Raji (cell line): Measurements from ENCODE around the gene PHLPP1.

Experiments
- POLR2A ChIP-seq: IDR thresholded peaks from 2 replicates; pipeline ENCODE4 v1.6.1; 2011; ENCODE audit warnings: low read depth, low read length, control low read depth; ENCODE audit not compliant: insufficient read depth

The PHLPP1 gene

DNA sequence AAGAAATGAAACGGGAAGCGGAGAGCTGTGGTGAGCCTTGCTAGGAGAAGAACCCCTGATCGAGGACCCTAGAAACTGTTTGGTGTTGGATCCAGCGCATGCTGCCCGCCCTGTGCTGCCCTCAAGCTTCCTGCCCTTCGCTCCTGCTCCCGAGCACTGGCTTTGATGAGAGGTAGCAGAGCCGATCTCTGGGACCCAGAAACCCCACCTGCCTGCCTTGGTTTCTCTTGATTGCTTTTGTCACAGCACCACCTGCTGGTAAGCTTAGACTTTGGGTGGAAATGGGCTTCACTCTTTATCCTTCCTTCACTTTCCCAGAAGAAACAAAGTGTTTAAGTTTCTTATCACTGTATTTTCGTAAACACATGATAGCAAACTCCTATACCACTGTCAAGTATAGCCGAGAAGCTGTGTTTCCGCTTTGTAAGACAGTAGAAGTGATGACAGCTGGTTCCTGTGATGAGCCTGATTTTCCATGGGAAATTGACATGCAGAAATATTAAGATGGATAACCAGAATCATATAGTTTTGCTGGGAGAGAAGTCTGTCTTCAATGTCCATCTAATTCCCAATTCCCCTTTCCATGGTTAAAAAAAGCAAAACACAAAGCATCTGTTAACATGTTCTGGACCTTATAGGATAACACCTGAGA, 267.4 kb downstream of the PHLPP1 start:
- no peak for TF ChIP-seq POLR2A

- no peak for TF ChIP-seq POLR2A
These were observed 269.4 kb downstream of the PHLPP1 start for GRCh38 chr18:62984656-62985315.

DNA sequence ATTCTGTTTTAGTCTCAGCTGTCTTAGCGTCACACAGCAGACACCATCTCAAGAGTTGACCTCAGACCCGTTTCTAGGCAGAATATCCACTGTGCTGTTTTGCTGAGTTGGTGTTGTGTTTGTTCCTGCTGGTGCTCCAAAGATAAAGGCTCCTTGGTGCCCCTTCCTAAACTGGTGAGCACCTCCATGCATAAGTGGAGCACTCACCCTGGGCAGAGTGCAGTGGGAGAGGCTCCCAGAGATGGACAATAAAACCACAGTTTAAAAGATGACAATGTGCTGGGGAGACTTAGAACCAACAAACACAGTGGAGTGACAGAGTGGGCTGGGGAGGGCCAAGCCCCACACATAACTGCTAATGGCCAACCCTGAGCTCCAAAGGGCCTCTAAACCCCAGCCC, 271.1 kb downstream of the PHLPP1 start:
- no peak for TF ChIP-seq POLR2A

DNA sequence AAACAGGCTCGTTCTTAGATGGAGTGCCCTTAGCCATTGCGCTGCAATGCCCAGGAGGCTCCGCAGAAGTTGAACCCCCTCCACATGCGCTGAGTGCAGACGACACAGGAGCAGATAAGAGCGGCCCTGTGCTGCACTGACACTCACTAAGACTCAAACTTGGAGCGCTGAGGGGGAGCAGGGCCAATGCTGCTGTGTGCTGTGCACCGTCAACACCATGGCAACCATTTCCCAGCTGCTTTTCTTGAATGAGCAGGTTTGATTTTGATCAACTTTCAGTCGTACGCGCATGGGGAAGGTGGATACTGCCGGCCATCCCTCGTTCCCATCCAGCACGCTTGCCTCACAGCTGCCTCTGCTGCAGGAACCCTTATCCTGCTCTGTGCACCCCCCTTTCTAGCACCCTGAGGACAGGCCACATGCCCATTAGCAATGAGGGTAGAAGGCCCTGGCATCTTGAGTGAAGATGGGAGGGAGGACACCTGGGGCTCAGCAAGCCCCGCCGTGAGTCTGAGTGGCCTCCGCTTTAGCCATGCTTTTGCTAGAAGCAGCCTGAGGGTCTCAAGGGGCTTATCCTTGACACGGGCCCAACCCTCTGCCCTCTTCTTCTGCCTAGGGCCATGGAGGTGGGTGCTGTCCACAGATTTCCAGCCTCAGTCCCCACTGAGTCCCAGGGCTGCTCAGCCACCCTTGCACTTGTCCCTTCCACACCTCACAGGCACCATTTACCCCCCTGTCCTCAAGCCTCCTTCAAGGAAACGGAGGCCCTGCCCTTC, 271.9 kb downstream of the PHLPP1 start:
- no peak for TF ChIP-seq POLR2A

GRCh38 chr18:62987859-62988258, 272.5 kb downstream of the PHLPP1 start:
- no peak for TF ChIP-seq POLR2A

- no peak for TF ChIP-seq POLR2A
These were observed 273.1 kb downstream of the PHLPP1 start for GRCh38 chr18:62988471-62988870.

GRCh38 chr18:62989195-62989594, 273.9 kb downstream of the PHLPP1 start:
- no peak for TF ChIP-seq POLR2A

- TF ChIP-seq POLR2A, result no peak
These were observed 275.3 kb downstream of the PHLPP1 start for GRCh38 chr18:62990653-62991052.

DNA sequence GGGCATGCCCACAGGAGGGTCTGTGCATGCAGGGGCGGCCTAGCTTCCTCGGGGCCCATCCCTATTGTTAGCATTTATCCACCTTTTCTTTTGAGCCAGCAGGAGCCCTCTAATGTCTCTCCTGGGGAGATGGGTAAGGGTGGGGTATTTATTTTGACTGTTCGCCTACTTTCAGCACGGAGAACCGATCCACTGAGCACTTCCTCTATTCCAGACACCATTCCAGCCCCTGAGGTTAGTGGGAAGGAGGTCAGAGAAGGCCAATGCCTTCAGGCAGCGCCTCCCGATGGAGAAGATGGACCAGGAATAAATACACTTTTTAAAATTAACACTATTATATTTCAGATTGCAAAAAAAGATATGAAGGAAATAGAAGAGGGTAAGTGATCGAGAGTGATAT, 276.0 kb downstream of the PHLPP1 start:
- no peak for TF ChIP-seq POLR2A

DNA sequence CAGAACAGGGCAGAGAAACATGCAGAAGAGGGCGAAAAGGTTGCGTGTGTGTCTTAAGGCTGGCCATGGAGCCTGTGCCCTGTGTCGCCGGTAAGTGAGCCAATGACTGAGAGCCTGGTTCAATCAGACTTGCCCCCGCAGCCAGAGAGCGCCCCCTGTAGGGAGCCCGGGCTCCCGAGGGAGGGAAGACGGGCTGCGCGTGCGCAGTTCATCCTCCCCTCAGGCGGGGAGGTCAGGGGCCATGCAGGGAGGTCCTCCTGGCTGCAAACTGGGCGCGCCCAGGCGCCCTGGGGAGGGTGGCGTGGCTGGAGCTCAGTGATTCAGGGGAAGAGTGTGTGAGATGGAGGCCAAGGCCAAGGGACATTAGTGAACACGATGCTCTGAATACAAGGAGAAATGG, 276.6 kb downstream of the PHLPP1 start:
- TF ChIP-seq POLR2A, result no peak

- no peak for TF ChIP-seq POLR2A
These were observed 277.6 kb downstream of the PHLPP1 start for GRCh38 chr18:62992877-62993365.

GRCh38 chr18:62996566-62996965, 281.2 kb downstream of the PHLPP1 start:
- no peak for TF ChIP-seq POLR2A

DNA sequence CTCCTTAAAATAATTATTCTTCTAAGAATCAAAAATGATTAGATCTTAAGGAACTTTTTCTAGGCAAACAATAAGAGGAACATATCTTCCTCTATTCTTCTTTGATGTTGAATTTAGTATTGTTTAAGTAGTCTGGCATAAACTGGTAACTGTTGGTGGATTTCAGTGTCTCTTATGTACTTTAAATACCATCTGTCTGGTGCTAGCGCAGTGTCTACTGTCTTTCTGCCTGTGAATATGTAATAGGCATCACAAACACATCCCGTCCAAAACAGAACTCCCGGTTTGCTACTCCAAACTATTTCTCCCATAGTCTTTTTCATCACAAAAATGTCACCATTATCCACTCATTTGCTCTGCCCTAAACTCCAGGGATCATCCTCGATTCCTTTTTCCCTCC, 281.7 kb downstream of the PHLPP1 start:
- TF ChIP-seq POLR2A, result no peak

- no peak for TF ChIP-seq POLR2A
These were observed 283.1 kb downstream of the PHLPP1 start for GRCh38 chr18:62998443-62998842.

DNA sequence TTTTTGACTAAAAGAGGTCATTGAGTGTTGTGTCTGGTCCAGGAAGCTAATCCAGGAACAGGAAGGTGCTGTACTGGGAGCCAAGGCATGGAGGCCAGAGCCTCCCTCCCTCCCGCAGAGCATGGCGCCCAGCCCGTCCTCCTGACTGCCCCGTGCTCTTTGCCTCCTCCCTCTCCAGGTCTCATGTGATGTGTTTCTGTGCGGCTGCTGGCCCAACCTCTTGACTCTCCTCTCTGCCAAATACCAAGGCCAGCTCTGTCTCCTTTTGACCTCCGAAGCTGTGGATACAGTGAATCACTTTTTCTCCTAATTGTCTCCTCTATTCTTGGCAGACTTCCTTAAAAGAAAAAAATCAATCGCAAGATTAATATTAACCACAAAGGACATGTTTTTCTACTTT, 284.1 kb downstream of the PHLPP1 start:
- no peak for TF ChIP-seq POLR2A

DNA sequence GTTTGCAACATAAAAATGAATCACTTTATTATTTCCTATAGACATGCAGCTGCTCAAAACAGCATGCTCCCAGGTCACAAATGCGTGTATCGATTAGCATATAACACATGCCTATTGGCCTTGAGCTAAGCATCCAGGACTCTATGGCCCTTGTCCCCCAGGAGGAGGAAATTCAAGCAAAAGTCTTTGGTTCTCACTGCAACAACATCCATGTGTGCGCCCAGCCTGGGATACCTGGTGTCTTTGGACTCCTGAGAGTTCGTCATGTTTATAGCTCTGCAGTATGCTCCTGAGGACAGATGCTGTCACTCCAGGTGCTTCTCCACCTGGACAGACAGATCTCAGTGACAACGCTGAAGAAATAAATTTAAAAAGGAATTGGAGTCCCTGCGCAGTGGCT, 284.6 kb downstream of the PHLPP1 start:
- TF ChIP-seq POLR2A, result no peak

- no peak for TF ChIP-seq POLR2A
These were observed 285.5 kb downstream of the PHLPP1 start for GRCh38 chr18:63000839-63001238.

- no peak for TF ChIP-seq POLR2A
These were observed 286.5 kb downstream of the PHLPP1 start for GRCh38 chr18:63001861-63002260.
